Sigmoid colon (tissue), 4 donors: ENCODE measurements around the gene INF2.

ENCODE experiments used
- CTCF ChIP-seq, 4 experiments: fragments of 450-650 bp in 3 of 4; fragments of 200-600 bp in 1 of 4; IDR thresholded peaks; one replicate each; pipeline ENCODE4 v1.5.1; 2016 to 2019; ENCODE audit warnings: antibody characterized with exemption in 4 of 4, mild to moderate bottlenecking in 3 of 4, moderate library complexity in 2 of 4
- EP300 ChIP-seq, 4 donors: sonication (generic); formaldehyde crosslinking; IDR thresholded peaks; one replicate each; pipeline ENCODE4 v1.6.1; 2017; ENCODE audit warnings: antibody characterized with exemption in 4 of 4
- POLR2AphosphoS5 ChIP-seq, 4 donors: sonication (generic); formaldehyde crosslinking; IDR thresholded peaks; one replicate each; pipeline ENCODE4 v1.6.1; 2017; ENCODE audit warnings: antibody characterized with exemption in 4 of 4

- TF ChIP-seq CTCF (IDR thresholded peaks at IDR 0.05) (no peak), EP300 (IDR thresholded peaks at IDR 0.05) (no peak), POLR2AphosphoS5 (IDR thresholded peaks at IDR 0.05) (no peak)
Observed at GRCh38 chr14:104765517-104765916, 76.1 kb downstream of the INF2 start.
